ENCODE data around the gene SYAP1.

GRCh38 chrX:16778545-16778944 lies 59.1 kb downstream of the SYAP1 start:
- TF ChIP-seq EZH2phosphoT487 (IDR thresholded peaks at IDR 0.05; ENCODE audit: borderline replicate concordance, low read depth, low read length) = no peak
- TF ChIP-seq CTCF (conservative IDR thresholded peaks at IDR 0.05; ENCODE audit: low read length) = no peak
